ENCODE data around the gene OXCT2. TPM values are rescaled to one million over a fixed set of nuclear protein-coding genes. Genes with fewer than 3 reads are reported as not detected.

Gene OXCT2
- total RNA-seq = 0.96 and 1.7 TPM in 2 replicates

GRCh38 chr1:39771022-39771532 is at the start of gene OXCT2:
OXCT2 (minus strand) TSS chr1:39771348; CDS start chr1:39771255, 93 bp downstream.

GRCh38 chr1:39788758-39789570 is 17.8 kb upstream of the OXCT2 start, which contains the start of gene BMP8B:
BMP8B (minus strand) TSS chr1:39788865; CDS start chr1:39788485, 380 bp downstream.

GRCh38 chr1:39738622-39739366 is 32.4 kb downstream of the OXCT2 start, which contains the start of gene PPIE:
PPIE (plus strand) TSS chr1:39738882; CDS start chr1:39738901, 19 bp downstream.

Other genes with a start within 250 kb of the OXCT2 start
- 191 and 243 TPM in 2 replicates for gene PABPC4, start 194.6 kb downstream of the OXCT2 start, total RNA-seq
- gene HEYL, start 131.7 kb downstream of the OXCT2 start, total RNA-seq = 0.19 and 0.28 TPM in 2 replicates
- not detected in 2 replicates for gene NT5C1A, start 99.2 kb downstream of the OXCT2 start, total RNA-seq
- under 0.01 TPM in 1 of 2 replicates, not detected in the other for gene HPCAL4, start 79.9 kb downstream of the OXCT2 start, total RNA-seq
- 32.7 and 46.4 TPM in 2 replicates for gene PPIE, start 32.5 kb downstream of the OXCT2 start, total RNA-seq
- not detected in 2 replicates for gene BMP8B, start 17.5 kb upstream of the OXCT2 start, total RNA-seq
- gene TRIT1, start 112.2 kb upstream of the OXCT2 start, total RNA-seq = 27.0 and 37.2 TPM in 2 replicates
- 0.58 and 2.3 TPM in 2 replicates for gene MYCL, start 130.6 kb upstream of the OXCT2 start, total RNA-seq
- gene MFSD2A, start 183.8 kb upstream of the OXCT2 start, total RNA-seq = 5.4 and 6.1 TPM in 2 replicates

Measured in regular cardiac myocyte (primary cell).